Right lobe of liver (tissue), 4 donors: ENCODE results near the gene SHOC2.

ENCODE experiments used
- POLR2A ChIP-seq: fragments of 450-650 bp; IDR thresholded peaks from one replicate; pipeline ENCODE4 v1.6.1; 2017; ENCODE audit warnings: antibody characterized with exemption, mild to moderate bottlenecking
- TF ChIP-seq, protein P1 (sequence below), 4 donors: fragments of 200-600 bp in 3 of 4; fragments of 450-650 bp in 1 of 4; IDR thresholded peaks; one replicate each; pipeline versions ENCODE4 v1.5.1 to v1.8.0; 2016 to 2022; ENCODE audit warnings: antibody characterized with exemption in 4 of 4, mild to moderate bottlenecking in 2 of 4
- donor health status: DM: no; HTN: no; CAD: no.
- donor health status: DM: no; HTN: no; CAD: no.
- donor health status: DM: no; HTN: yes; CAD: no.

DNA sequence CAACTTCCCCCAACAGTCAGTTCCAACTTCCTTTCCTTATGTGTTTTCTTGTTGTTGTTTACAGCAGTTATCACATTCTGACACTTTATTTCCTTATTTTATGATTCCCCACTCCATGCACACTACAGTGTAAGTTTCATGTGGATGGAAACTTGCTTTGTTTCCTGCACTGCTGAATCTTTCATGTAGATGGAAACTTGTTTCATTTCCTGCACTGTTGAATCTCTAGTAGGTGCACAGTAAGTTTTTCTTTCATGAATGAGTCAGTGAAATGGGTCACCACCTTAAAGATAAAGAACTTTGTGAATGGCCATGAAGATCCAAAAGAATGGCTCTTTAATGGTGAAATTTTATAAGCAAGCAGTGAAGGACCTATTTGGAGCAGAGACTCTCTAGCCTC, 61.4 kb downstream of the SHOC2 start:
- TF ChIP-seq, protein P1, sequence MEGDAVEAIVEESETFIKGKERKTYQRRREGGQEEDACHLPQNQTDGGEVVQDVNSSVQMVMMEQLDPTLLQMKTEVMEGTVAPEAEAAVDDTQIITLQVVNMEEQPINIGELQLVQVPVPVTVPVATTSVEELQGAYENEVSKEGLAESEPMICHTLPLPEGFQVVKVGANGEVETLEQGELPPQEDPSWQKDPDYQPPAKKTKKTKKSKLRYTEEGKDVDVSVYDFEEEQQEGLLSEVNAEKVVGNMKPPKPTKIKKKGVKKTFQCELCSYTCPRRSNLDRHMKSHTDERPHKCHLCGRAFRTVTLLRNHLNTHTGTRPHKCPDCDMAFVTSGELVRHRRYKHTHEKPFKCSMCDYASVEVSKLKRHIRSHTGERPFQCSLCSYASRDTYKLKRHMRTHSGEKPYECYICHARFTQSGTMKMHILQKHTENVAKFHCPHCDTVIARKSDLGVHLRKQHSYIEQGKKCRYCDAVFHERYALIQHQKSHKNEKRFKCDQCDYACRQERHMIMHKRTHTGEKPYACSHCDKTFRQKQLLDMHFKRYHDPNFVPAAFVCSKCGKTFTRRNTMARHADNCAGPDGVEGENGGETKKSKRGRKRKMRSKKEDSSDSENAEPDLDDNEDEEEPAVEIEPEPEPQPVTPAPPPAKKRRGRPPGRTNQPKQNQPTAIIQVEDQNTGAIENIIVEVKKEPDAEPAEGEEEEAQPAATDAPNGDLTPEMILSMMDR (IDR thresholded peaks at IDR 0.05) = no peak
- no peak for TF ChIP-seq POLR2A
